Spleen (tissue), 7 donors: ENCODE results near the gene KIF25.

Source experiments
- CTCF ChIP-seq, 11 experiments: fragments of 200-600 bp in 7 of 11; fragments of 450-650 bp in 4 of 11; sonication (generic) in 4 of 11; IDR thresholded peaks in 8 of 11; conservative IDR thresholded peaks in 3 of 11; 1 replicate in 7 of 11; 2 replicates in 4 of 11; pipeline versions ENCODE4 v1.4.0 to v1.8.0; 2016 to 2021; ENCODE audit warnings: antibody characterized with exemption in 11 of 11, inconsistent platforms in 4 of 11, mild to moderate bottlenecking in 1 of 11
- POLR2A ChIP-seq, 3 donors: fragments of 450-650 bp; IDR thresholded peaks; one replicate each; pipeline ENCODE4 v1.5.1; 2017; ENCODE audit warnings: antibody characterized with exemption in 3 of 3, mild to moderate bottlenecking in 1 of 3
- donor health status: DM: no; HTN: no; CAD: no; lungs with moderate emphysema.
- donor health status: DM: no; HTN: no; CAD: no.
- donor health status: DM: no; HTN: no; CAD: no.

- TF ChIP-seq CTCF (IDR thresholded peaks at IDR 0.05 in 8 of 11, conservative IDR thresholded peaks at IDR 0.05 in 3 of 11) (no peak), POLR2A (IDR thresholded peaks at IDR 0.05) (no peak)
Observed at GRCh38 chr6:168063431-168063830, 66.0 kb downstream of the KIF25 start.
